ENCODE measurements around the gene PARP1. TPM values are rescaled to one million over a fixed set of nuclear protein-coding genes. Genes with fewer than 3 reads are reported as not detected.

PARP1 gene
- total RNA-seq, 6 experiments from 2014 or later = 62.5 to 95.6 (median 91.9) TPM

DNA sequence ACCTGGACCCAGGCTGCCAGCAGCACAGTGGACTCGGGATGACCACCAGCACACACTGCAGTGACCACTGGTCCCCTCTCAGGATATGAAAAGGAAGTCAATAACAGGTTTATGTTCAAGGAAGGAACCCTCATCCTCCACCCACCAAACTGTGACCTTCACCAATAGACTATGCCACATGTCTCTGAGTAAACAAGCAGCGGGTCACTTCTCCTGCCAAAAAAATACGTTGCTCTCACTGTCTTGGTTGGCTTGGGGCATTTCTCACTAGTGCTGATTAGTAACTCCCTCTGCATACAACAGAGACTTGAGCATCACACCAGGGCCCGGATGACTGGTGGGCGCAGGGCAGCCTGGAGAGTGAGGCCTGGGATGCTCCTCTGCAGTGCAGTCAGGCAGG, 25.9 kb downstream of the PARP1 start:
- DNase-seq = no peak
- no peak for TF ChIP-seq CTCF (IDR thresholded peaks at IDR 0.05)
- no peak overlapping the region for H3K4me3 Mint-ChIP-seq
- H3K36me3 Mint-ChIP-seq (ENCODE audit: low read depth) = peaks cover 19% of the 10 kb centered on the region
- H3K27ac Mint-ChIP-seq = no peak overlapping the region
- no peaks in the 10 kb centered on the region for H3K9me3 Mint-ChIP-seq
- H3K27me3 Mint-ChIP-seq (ENCODE audit: insufficient read depth) = no peaks in the 10 kb centered on the region; the same call in 1 of the 2 replicates
- H3K4me1 Mint-ChIP-seq (ENCODE audit: low read depth) = no peaks in the 10 kb centered on the region; the same call in 1 of the 2 replicates

DNA sequence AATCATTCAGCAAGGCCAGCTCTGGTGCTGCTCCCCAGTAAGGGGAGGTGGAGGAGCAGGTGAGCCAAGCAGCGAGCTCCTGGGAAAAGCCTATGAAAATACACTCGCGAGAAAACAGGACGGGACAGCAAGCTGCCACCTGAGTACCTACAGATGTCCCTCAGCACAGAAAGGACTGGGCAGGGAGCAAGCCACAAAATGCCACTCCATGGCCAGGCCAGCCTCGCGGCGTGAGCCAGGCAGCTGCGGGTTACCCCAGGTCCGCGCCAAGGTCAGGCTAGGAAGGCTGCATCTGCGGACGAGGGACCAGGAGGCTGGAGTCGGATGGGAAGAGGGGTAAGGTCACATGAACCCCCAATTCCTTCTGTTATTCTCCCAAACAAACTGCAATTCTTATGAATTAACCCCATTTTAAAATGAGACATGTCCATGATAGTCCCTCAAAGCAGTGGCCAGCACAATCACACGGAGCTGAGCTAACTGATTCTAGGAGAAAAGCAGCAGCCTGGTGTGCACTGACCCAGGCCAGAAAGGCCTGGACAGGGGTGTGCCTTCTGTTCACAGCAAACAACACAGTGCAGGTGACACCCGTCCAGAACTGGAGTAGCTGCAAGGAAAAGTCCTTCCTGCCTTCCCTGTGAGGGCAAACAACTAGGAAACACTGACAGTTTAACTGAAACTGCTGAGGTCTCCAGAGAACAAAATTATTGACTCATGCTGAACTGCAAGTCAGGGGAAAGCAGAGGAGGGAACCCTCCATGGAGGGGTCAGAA, 26.5 kb downstream of the PARP1 start:
- H3K4me3 Mint-ChIP-seq = no peak overlapping the region
- H3K27me3 Mint-ChIP-seq (ENCODE audit: insufficient read depth) = no peaks in the 10 kb centered on the region; the same call in 1 of the 2 replicates
- no peaks in the 10 kb centered on the region for H3K9me3 Mint-ChIP-seq
- no peaks in the 10 kb centered on the region; the same call in 1 of the 2 replicates for H3K4me1 Mint-ChIP-seq (ENCODE audit: low read depth)
- peaks cover 25% of the 10 kb centered on the region for H3K36me3 Mint-ChIP-seq (ENCODE audit: low read depth)
- no peak for DNase-seq
- no peak for TF ChIP-seq CTCF (IDR thresholded peaks at IDR 0.05)
- H3K27ac Mint-ChIP-seq = no peak overlapping the region

GRCh38 chr1:226378071-226378470, 29.8 kb downstream of the PARP1 start:
- no peak for DNase-seq
- Mint-ChIP-seq H3K4me1 (ENCODE audit: low read depth) (no peaks in the 10 kb centered on the region; the same call in 1 of the 2 replicates), H3K4me3 (no peak overlapping the region), H3K27me3 (ENCODE audit: insufficient read depth) (no peaks in the 10 kb centered on the region; the same call in 1 of the 2 replicates), H3K36me3 (ENCODE audit: low read depth) (peaks cover 43% of the 10 kb centered on the region), H3K27ac (no peak overlapping the region; the same call in 1 of the 2 replicates), H3K9me3 (no peaks in the 10 kb centered on the region)
- TF ChIP-seq CTCF (IDR thresholded peaks at IDR 0.05) = no peak

DNA sequence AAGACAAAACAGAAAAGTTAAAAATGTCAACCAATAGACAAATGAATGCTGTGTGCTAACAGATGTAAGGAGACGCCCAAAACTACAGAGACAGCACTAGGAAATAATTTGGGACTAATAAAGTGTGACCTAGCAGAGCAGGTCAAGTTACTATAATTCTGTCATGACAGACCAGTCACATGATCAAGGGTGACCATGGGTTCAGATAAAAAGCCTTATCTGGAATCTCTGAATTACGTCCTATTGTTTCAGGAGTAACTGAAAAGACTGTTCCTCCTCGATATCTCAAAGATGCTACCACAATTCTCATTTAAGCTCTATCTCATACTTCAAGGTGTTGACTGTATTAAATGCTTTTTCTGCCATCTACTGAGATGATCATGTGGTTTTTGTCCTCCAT, 31.6 kb downstream of the PARP1 start:
- H3K9me3 Mint-ChIP-seq = no peaks in the 10 kb centered on the region
- no peak overlapping the region for H3K4me3 Mint-ChIP-seq
- no peaks in the 10 kb centered on the region; the same call in 1 of the 2 replicates for H3K27me3 Mint-ChIP-seq (ENCODE audit: insufficient read depth)
- DNase-seq = no peak
- H3K4me1 Mint-ChIP-seq (ENCODE audit: low read depth) = no peaks in the 10 kb centered on the region; the same call in 1 of the 2 replicates
- no peak overlapping the region for H3K27ac Mint-ChIP-seq
- no peak for TF ChIP-seq CTCF (IDR thresholded peaks at IDR 0.05)
- peaks cover 50% of the 10 kb centered on the region for H3K36me3 Mint-ChIP-seq (ENCODE audit: low read depth)

DNA sequence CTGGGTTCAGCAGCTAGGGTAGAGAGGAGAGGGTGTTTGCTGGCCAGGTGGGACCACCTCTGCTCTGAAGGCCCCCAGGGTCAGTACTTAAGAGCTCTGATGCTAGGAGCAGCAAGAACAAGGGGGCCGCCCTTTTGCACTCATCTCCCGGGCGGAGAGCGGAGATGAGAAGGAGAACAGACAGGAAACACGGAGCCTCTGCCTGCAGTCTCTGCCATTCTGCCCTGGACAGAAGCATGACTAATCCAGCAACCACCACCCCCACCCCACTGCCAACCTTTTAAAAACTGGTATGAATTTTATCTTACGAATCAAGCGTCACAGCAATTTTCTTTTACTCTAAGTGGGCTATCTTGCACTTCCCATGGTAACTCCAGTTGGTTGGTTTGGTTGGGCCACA, 34.5 kb downstream of the PARP1 start:
- no peak for DNase-seq
- Mint-ChIP-seq H3K4me3 (no peak overlapping the region), H3K36me3 (ENCODE audit: low read depth) (peaks cover 35% of the 10 kb centered on the region), H3K27ac (no peak overlapping the region), H3K27me3 (ENCODE audit: insufficient read depth) (no peaks in the 10 kb centered on the region), H3K4me1 (ENCODE audit: low read depth) (no peaks in the 10 kb centered on the region; the same call in 1 of the 2 replicates), H3K9me3 (no peaks in the 10 kb centered on the region)
- TF ChIP-seq CTCF (IDR thresholded peaks at IDR 0.05) = no peak
